NCI-H82 treated with DMSO at 0.1 percent for 48 hours (cell line): ENCODE results near the gene SLITRK2.

ENCODE experiments used
- DNase-seq: peaks from one replicate; lab custom pipeline; 2025; ENCODE audit not compliant: unreplicated experiment; lab: John Stamatoyannopoulos, UW

Gene SLITRK2

GRCh38 chrX:145853181-145853580, 35.6 kb downstream of the SLITRK2 start:
- DNase-seq: no peak

DNA sequence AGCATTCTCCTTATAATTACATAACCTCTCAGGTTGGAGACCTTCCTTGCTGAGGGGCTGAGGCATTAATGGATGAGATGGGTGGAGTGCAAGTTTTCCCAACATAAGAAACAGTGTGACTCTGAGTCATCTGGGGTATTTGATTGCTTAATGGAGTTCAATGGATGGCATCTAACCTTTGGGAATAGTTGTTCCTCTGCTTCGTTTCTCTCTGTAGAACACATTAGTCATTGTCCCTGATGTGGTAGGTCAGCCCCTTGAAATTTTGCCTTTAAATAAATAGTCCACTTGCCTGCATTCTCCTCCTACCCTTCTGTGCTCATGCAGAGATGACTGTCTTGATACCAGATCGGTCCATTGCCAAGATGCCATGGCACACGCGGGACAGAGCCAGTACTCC, 38.6 kb downstream of the SLITRK2 start:
- no peak for DNase-seq

GRCh38 chrX:145861818-145862217, 44.2 kb downstream of the SLITRK2 start:
- no peak for DNase-seq

- no peak for DNase-seq
These were observed 47.5 kb downstream of the SLITRK2 start for GRCh38 chrX:145865082-145865481.
